Amygdala (tissue), 56 donors: ENCODE data around the gene UBAP1L.
"Not testable (repeated sequence)": the region's sequence is repeated elsewhere in the genome, so short reads cannot be mapped to it uniquely, and the experiment has no call there.

Experiments
- DNase-seq, 56 donors: peaks; one replicate each; lab custom pipeline; 2025; lab: John Stamatoyannopoulos, UW

The UBAP1L gene

GRCh38 chr15:65101411-65101890 is 13.5 kb downstream of the UBAP1L start:
- DNase-seq, result peak in 30 of 56 donors; percentile 14 to 78 (median 38)

GRCh38 chr15:65100442-65100841 is 14.6 kb downstream of the UBAP1L start:
- no peak for DNase-seq

- DNase-seq, result not testable (repeated sequence)
Measured at GRCh38 chr15:65099801-65100200, 15.2 kb downstream of the UBAP1L start.

- DNase-seq, result no peak
Measured at GRCh38 chr15:65099336-65099735, 15.7 kb downstream of the UBAP1L start.

GRCh38 chr15:65097651-65098263 is 17.2 kb downstream of the UBAP1L start:
- DNase-seq, result no peak

- DNase-seq, result no peak
Measured at GRCh38 chr15:65096481-65097385, 18.3 kb downstream of the UBAP1L start.

GRCh38 chr15:65095747-65096104 is 19.3 kb downstream of the UBAP1L start:
- no peak for DNase-seq

- DNase-seq, result no peak
Measured at GRCh38 chr15:65095011-65095746, 19.8 kb downstream of the UBAP1L start.

GRCh38 chr15:65094294-65094995 is 20.6 kb downstream of the UBAP1L start:
- peak in 1 of 56 donors; percentile 35 for DNase-seq

GRCh38 chr15:65093793-65094170 is 21.2 kb downstream of the UBAP1L start:
- DNase-seq, result not testable (repeated sequence)

- no peak for DNase-seq
Measured at GRCh38 chr15:65092911-65093792, 21.8 kb downstream of the UBAP1L start.

- no peak for DNase-seq
Measured at GRCh38 chr15:65091946-65092770, 22.8 kb downstream of the UBAP1L start.

GRCh38 chr15:65089206-65089824 is 25.7 kb downstream of the UBAP1L start:
- DNase-seq, result no peak

- DNase-seq, result no peak
Measured at GRCh38 chr15:65088643-65089021, 26.4 kb downstream of the UBAP1L start.

GRCh38 chr15:65087873-65088642 is 26.9 kb downstream of the UBAP1L start:
- peak in 8 of 56 donors; percentile 21 to 40 (median 34) for DNase-seq

- no peak for DNase-seq
Measured at GRCh38 chr15:65087411-65087810, 27.6 kb downstream of the UBAP1L start.

GRCh38 chr15:65086680-65087111 is 28.3 kb downstream of the UBAP1L start:
- no peak for DNase-seq
